Neuron (in vitro differentiated cells): ENCODE data around the gene MITF.

Experiments
- H2AFZ ChIP-seq: one replicate; pipeline ENCODE4 v1.6.1; 2013; ENCODE audit warnings: low read depth, mild to moderate bottlenecking, inconsistent platforms, low read length, moderate library complexity
- H3K27me3 ChIP-seq: one replicate; pipeline ENCODE4 v1.6.1; 2013; ENCODE audit warnings: low read length; ENCODE audit not compliant: insufficient read depth
- H3K36me3 ChIP-seq: one replicate; pipeline ENCODE4 v1.6.1; 2013; ENCODE audit warnings: low read length; ENCODE audit not compliant: insufficient read depth
- H3K4me1 ChIP-seq: one replicate; pipeline ENCODE4 v1.6.1; 2013; ENCODE audit warnings: low read length; ENCODE audit not compliant: insufficient read depth
- H3K4me3 ChIP-seq: 2 replicates; pipeline ENCODE4 v1.5.1; 2013; ENCODE audit warnings: mild to moderate bottlenecking, low read length, moderate library complexity
- H3K9me3 ChIP-seq: one replicate; pipeline ENCODE4 v1.6.1; 2013; ENCODE audit warnings: low read length

MITF gene

GRCh38 chr3:69869643-69870042, 130.4 kb downstream of the MITF start:
- Histone ChIP-seq H2AFZ (no peak overlapping the region), H3K4me1 (no peaks in the 10 kb centered on the region), H3K9me3 (no peaks in the 10 kb centered on the region), H3K27me3 (no peaks in the 10 kb centered on the region), H3K36me3 (no peaks in the 10 kb centered on the region), H3K4me3 (no peak overlapping the region)

- H3K4me3 ChIP-seq: no peak overlapping the region
- H3K27me3 ChIP-seq: no peaks in the 10 kb centered on the region
- H3K9me3 ChIP-seq: no peaks in the 10 kb centered on the region
- no peaks in the 10 kb centered on the region for H3K4me1 ChIP-seq
- no peaks in the 10 kb centered on the region for H3K36me3 ChIP-seq
- H2AFZ ChIP-seq: no peak overlapping the region
Observed at GRCh38 chr3:69871251-69871650, 132.0 kb downstream of the MITF start.

GRCh38 chr3:69871868-69872267, 132.6 kb downstream of the MITF start:
- Histone ChIP-seq H2AFZ (no peak overlapping the region), H3K4me3 (no peak overlapping the region), H3K4me1 (no peaks in the 10 kb centered on the region), H3K27me3 (no peaks in the 10 kb centered on the region), H3K9me3 (no peaks in the 10 kb centered on the region), H3K36me3 (no peaks in the 10 kb centered on the region)

- no peak overlapping the region for H3K4me3 ChIP-seq
- no peaks in the 10 kb centered on the region for H3K9me3 ChIP-seq
- H2AFZ ChIP-seq: no peak overlapping the region
- no peaks in the 10 kb centered on the region for H3K27me3 ChIP-seq
- H3K4me1 ChIP-seq: no peaks in the 10 kb centered on the region
- no peaks in the 10 kb centered on the region for H3K36me3 ChIP-seq
Observed at GRCh38 chr3:69872783-69873378, 133.6 kb downstream of the MITF start.

- no peaks in the 10 kb centered on the region for H3K9me3 ChIP-seq
- no peaks in the 10 kb centered on the region for H3K27me3 ChIP-seq
- H3K36me3 ChIP-seq: no peaks in the 10 kb centered on the region
- H3K4me1 ChIP-seq: no peaks in the 10 kb centered on the region
- H3K4me3 ChIP-seq: no peak overlapping the region
- no peak overlapping the region for H2AFZ ChIP-seq
Observed at GRCh38 chr3:69876073-69876472, 136.8 kb downstream of the MITF start.

- H3K36me3 ChIP-seq: no peaks in the 10 kb centered on the region
Observed at GRCh38 chr3:69878254-69878653, 139.0 kb downstream of the MITF start.

GRCh38 chr3:69879051-69879450, 139.8 kb downstream of the MITF start:
- no peaks in the 10 kb centered on the region for H3K9me3 ChIP-seq
- H3K27me3 ChIP-seq: no peaks in the 10 kb centered on the region
- H3K36me3 ChIP-seq: no peaks in the 10 kb centered on the region
- no peak overlapping the region for H3K4me3 ChIP-seq
- no peaks in the 10 kb centered on the region for H3K4me1 ChIP-seq
- no peak overlapping the region for H2AFZ ChIP-seq

More at GRCh38 chr3:69878254-69878653, 139.0 kb downstream of the MITF start:
- no peaks in the 10 kb centered on the region for H3K4me1 ChIP-seq
- H3K9me3 ChIP-seq: no peaks in the 10 kb centered on the region
- H3K4me3 ChIP-seq: no peak overlapping the region
- no peaks in the 10 kb centered on the region for H3K27me3 ChIP-seq
- no peak overlapping the region for H2AFZ ChIP-seq

- no peaks in the 10 kb centered on the region for H3K9me3 ChIP-seq
Observed at GRCh38 chr3:69880069-69880640, 140.9 kb downstream of the MITF start.

GRCh38 chr3:69881051-69881450, 141.8 kb downstream of the MITF start:
- H3K36me3 ChIP-seq: no peaks in the 10 kb centered on the region
- H3K4me1 ChIP-seq: no peaks in the 10 kb centered on the region
- H2AFZ ChIP-seq: no peak overlapping the region
- H3K9me3 ChIP-seq: no peaks in the 10 kb centered on the region
- no peak overlapping the region for H3K4me3 ChIP-seq
- H3K27me3 ChIP-seq: no peaks in the 10 kb centered on the region

More at GRCh38 chr3:69880069-69880640, 140.9 kb downstream of the MITF start:
- Histone ChIP-seq H3K36me3 (no peaks in the 10 kb centered on the region), H2AFZ (no peak overlapping the region), H3K27me3 (no peaks in the 10 kb centered on the region), H3K4me1 (no peaks in the 10 kb centered on the region), H3K4me3 (no peak overlapping the region)

- Histone ChIP-seq H3K4me3 (no peak overlapping the region), H3K27me3 (no peaks in the 10 kb centered on the region), H3K9me3 (no peaks in the 10 kb centered on the region), H3K4me1 (no peaks in the 10 kb centered on the region), H3K36me3 (no peaks in the 10 kb centered on the region), H2AFZ (no peak overlapping the region)
Observed at GRCh38 chr3:69881756-69882428, 142.6 kb downstream of the MITF start.

GRCh38 chr3:69882560-69882959, 143.3 kb downstream of the MITF start:
- no peaks in the 10 kb centered on the region for H3K9me3 ChIP-seq
- no peaks in the 10 kb centered on the region for H3K36me3 ChIP-seq
- H2AFZ ChIP-seq: no peak overlapping the region
- H3K27me3 ChIP-seq: no peaks in the 10 kb centered on the region
- H3K4me3 ChIP-seq: no peak overlapping the region
- no peaks in the 10 kb centered on the region for H3K4me1 ChIP-seq

GRCh38 chr3:69888040-69888942, 149.0 kb downstream of the MITF start:
- H3K4me3 ChIP-seq: no peak overlapping the region
- H2AFZ ChIP-seq: no peak overlapping the region
- no peaks in the 10 kb centered on the region for H3K9me3 ChIP-seq
- H3K4me1 ChIP-seq: no peaks in the 10 kb centered on the region
- no peaks in the 10 kb centered on the region for H3K27me3 ChIP-seq
- no peaks in the 10 kb centered on the region for H3K36me3 ChIP-seq

- Histone ChIP-seq H3K4me3 (no peak overlapping the region), H3K36me3 (no peaks in the 10 kb centered on the region), H3K4me1 (no peaks in the 10 kb centered on the region), H3K27me3 (no peaks in the 10 kb centered on the region), H3K9me3 (no peaks in the 10 kb centered on the region), H2AFZ (no peak overlapping the region)
Observed at GRCh38 chr3:69888943-69889315, 149.7 kb downstream of the MITF start.
